Measurements from ENCODE around the gene SPATA31D1. TPM values are rescaled to one million over a fixed set of nuclear protein-coding genes. Genes with fewer than 3 reads are reported as not detected.

The SPATA31D1 gene
- total RNA-seq, 1 experiment from 2014 or later = not detected

DNA sequence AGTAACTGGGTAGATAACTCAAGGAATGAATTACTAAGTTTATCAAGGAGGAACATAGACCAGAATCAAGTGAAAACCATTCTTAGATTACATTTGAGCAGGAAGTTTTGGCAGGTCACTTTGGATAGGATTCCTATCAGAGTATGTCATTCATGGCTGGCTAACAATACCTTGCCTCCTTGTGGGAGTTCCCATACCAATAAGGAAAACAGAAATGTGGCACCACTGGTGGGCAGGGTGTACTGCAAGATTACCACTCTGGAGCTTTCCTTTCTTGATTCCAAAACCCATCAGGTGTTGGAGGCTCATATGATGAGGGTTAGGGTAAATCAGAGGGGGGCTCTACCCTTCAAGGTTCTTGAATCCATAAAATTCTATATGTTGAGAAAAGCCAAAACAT is 18.6 kb upstream of the SPATA31D1 start:
- Histone ChIP-seq H3K79me2 (ENCODE audit: insufficient read depth, low read length) (0 out of 2 replicates have a peak, but pooled peaks cover 2% of the 10 kb centered on the region), H2AFZ (ENCODE audit: low read length) (no peak overlapping the region), H3K14ac (ENCODE audit: insufficient read depth, low read length) (no peak overlapping the region), H3T11ph (ENCODE audit: low read length) (no peak overlapping the region), H3K27ac (ENCODE audit: insufficient read length, low read depth, low read length) (no peak overlapping the region), H2BK15ac (ENCODE audit: low read depth, low read length) (no peak overlapping the region), H2BK120ac (ENCODE audit: low read depth, low read length, poor library complexity, severe bottlenecking) (no peak overlapping the region), H3K4me1 (ENCODE audit: insufficient read depth, low read length) (no peaks in the 10 kb centered on the region), H3K56ac (ENCODE audit: insufficient read length, low read depth, low read length) (no peak overlapping the region), H2BK5ac (ENCODE audit: insufficient read length, low read length) (no peak overlapping the region), H3K23ac (ENCODE audit: insufficient read length, low read depth, low read length) (no peak overlapping the region), H2BK12ac (ENCODE audit: insufficient read length, low read depth, low read length) (no peak overlapping the region), H3K23me2 (ENCODE audit: insufficient read length, low read depth, low read length, poor library complexity, severe bottlenecking) (no peaks in the 10 kb centered on the region), H2BK20ac (ENCODE audit: low read depth, low read length, poor library complexity, severe bottlenecking) (no peak overlapping the region), H3K27me3 (ENCODE audit: insufficient read depth, low read length) (no peaks in the 10 kb centered on the region), H3K4ac (ENCODE audit: low read depth, low read length) (no peak overlapping the region), H4K20me1 (ENCODE audit: control insufficient read depth, insufficient read depth, insufficient read length) (no peaks in the 10 kb centered on the region), H3K9ac (ENCODE audit: extremely low read depth, insufficient read length, low read length) (no peak overlapping the region), H3K79me1 (ENCODE audit: insufficient read depth, low read depth, low read length, poor library complexity, severe bottlenecking) (no peaks in the 10 kb centered on the region), H3K9me3 (ENCODE audit: control insufficient read depth, low read depth, low read length) (no peaks in the 10 kb centered on the region), H2AK5ac (ENCODE audit: insufficient read length, low read length) (no peak overlapping the region), H4K5ac (ENCODE audit: insufficient read length, low read depth, low read length) (no peak overlapping the region), H3K18ac (ENCODE audit: insufficient read length, low read depth, low read length) (no peak overlapping the region), H4K8ac (replicated peaks; ENCODE audit: insufficient read length, low read depth, low read length) (no peak overlapping the region), H4K91ac (ENCODE audit: insufficient read length, low read depth, low read length) (no peak overlapping the region), H3K4me2 (ENCODE audit: insufficient read depth, insufficient read length, low read length) (no peak overlapping the region)
- DNase-seq = no peak
- H3K27me3 Mint-ChIP-seq (ENCODE audit: low read depth) = no peaks in the 10 kb centered on the region
- H3K27ac Mint-ChIP-seq = no peak overlapping the region
- H3K4me3 Mint-ChIP-seq = no peak overlapping the region
- H3K36me3 Mint-ChIP-seq (ENCODE audit: insufficient read depth in 1 of 3, low read depth in 3 of 3) = peaks cover 0 to 4% (median 3%) of the 10 kb centered on the region in 3 experiments; a peak in 3 of 7 replicates
- peaks cover 7 to 11% of the 10 kb centered on the region in 2 experiments; a peak in 4 of 5 replicates for H3K9me3 Mint-ChIP-seq
- TF ChIP-seq, protein P1, sequence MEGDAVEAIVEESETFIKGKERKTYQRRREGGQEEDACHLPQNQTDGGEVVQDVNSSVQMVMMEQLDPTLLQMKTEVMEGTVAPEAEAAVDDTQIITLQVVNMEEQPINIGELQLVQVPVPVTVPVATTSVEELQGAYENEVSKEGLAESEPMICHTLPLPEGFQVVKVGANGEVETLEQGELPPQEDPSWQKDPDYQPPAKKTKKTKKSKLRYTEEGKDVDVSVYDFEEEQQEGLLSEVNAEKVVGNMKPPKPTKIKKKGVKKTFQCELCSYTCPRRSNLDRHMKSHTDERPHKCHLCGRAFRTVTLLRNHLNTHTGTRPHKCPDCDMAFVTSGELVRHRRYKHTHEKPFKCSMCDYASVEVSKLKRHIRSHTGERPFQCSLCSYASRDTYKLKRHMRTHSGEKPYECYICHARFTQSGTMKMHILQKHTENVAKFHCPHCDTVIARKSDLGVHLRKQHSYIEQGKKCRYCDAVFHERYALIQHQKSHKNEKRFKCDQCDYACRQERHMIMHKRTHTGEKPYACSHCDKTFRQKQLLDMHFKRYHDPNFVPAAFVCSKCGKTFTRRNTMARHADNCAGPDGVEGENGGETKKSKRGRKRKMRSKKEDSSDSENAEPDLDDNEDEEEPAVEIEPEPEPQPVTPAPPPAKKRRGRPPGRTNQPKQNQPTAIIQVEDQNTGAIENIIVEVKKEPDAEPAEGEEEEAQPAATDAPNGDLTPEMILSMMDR (conservative IDR thresholded peaks at IDR 0.05) = no peak
- H3K4me1 Mint-ChIP-seq = no peaks in the 10 kb centered on the region

All from H9 (cell line).